Stimulated activated naive B cell treated with anti-CD40 and anti-IgM and Interleukin-4, amounts not matched to agents 10 μg/mL and 1 μg/mL and 100 μg/mL, for 72 hours (primary cell): ENCODE data around the gene ARHGAP35.
"Not testable (repeated sequence)": the region's sequence is repeated elsewhere in the genome, so short reads cannot be mapped to it uniquely, and the experiment has no call there.

ENCODE experiments used
- ATAC-seq, 2 donors: fragments of 150-1000 bp; cut with Tn5 transposase; replicated peaks; 2 replicates each; pipeline ENCODE4 v1.10.0; 2021; ENCODE audit warnings: moderate library complexity in 1 of 2
- DNase-seq: peaks from one replicate; pipeline ENCODE4 v3.0.0; 2021
- H3K27ac Mint-ChIP-seq: one replicate; pipeline ENCODE4 v1.8.0; 2022; ENCODE audit warnings: mild to moderate bottlenecking, mixed read lengths
- H3K27me3 Mint-ChIP-seq, 2 donors: one replicate each; pipeline ENCODE4 v1.8.0; 2022; ENCODE audit warnings: mixed read lengths in 2 of 2
- H3K36me3 Mint-ChIP-seq, 2 donors: one replicate each; pipeline ENCODE4 v1.8.0; 2022; ENCODE audit warnings: mixed read lengths in 2 of 2, mild to moderate bottlenecking in 1 of 2
- H3K4me1 Mint-ChIP-seq, 2 donors: one replicate each; pipeline ENCODE4 v1.8.0; 2022; ENCODE audit warnings: mixed read lengths in 2 of 2, mild to moderate bottlenecking in 1 of 2
- H3K4me3 Mint-ChIP-seq, 2 donors: one replicate each; pipeline ENCODE4 v1.8.0; 2022; ENCODE audit warnings: mild to moderate bottlenecking in 2 of 2, mixed read lengths in 2 of 2, moderate library complexity in 1 of 2
- H3K9me3 Mint-ChIP-seq, 2 donors: one replicate each; pipeline ENCODE4 v1.8.0; 2022; ENCODE audit warnings: mixed read lengths in 2 of 2, mild to moderate bottlenecking in 1 of 2

ARHGAP35 gene

DNA sequence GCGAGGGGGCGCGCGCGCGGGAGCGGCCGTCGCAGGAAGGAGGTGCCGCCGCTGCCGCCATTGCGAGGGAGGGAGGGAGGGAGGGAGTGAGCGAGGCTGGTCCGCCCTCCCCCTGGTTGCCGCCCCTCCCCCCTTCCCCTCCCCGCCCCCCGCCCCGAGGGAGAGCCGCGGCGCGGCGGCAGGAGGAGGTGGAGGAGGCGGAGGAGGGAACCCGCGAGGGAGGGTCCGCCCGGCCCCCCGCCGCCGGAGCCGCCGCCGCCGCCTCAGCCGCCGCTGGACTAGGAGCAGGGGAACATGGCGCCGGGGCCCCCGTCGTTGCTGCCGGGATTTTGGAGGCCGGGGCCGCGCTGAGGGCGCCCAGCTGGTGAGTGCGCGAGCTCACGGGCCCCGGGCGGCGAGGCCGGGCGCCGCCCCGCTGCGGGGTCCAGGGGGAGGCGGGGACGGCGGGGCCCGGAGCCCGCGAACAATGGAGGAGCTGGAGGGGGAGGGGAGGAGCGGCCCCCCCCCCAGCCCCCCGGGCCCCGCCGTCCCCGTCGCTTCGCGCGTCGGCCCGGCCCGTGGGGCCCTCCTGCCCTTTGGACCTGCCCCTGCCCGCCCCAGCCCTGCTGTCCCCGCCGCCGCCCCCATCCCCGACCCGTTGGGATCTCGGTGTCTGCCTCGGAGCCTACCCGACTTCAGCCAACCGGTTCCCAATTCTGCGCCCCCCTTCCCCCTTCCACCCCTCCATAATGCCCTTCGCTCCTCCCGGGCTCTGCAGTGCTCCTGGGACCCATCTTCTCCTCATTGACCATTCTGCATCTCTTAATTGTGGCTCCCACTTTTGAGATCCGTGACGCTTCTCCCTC, at the start of gene ARHGAP35:
ARHGAP35 (plus strand) TSS at position 152 of the 845 bp plus-strand sequence. CDS start 57,679 bp downstream, outside the sequence.
- Mint-ChIP-seq H3K4me3 (peak within 1 kb of the TSS; percentile 90 to 94), H3K36me3 (peaks cover 10 to 12% of the 10 kb centered on the region in 2 donors), H3K27ac (peak within 1 kb of the TSS; percentile 99), H3K9me3 (peaks cover 3 to 4% of the 10 kb centered on the region in 2 donors), H3K4me1 (peaks cover 18 to 24% of the 10 kb centered on the region in 2 donors), H3K27me3 (no peaks in the 10 kb centered on the region)
- peak; percentile 1 to 4 for ATAC-seq
- DNase-seq: no peak

GRCh38 chr19:46812977-46813838, 47.6 kb upstream of the ARHGAP35 start:
- Mint-ChIP-seq H3K9me3 (no peaks in the 10 kb centered on the region), H3K27me3 (no peaks in the 10 kb centered on the region), H3K27ac (no peak overlapping the region), H3K36me3 (no peaks in the 10 kb centered on the region), H3K4me3 (no peak overlapping the region), H3K4me1 (peaks cover 0 to 3% of the 10 kb centered on the region in 2 donors)
- DNase-seq: no peak
- no peak for ATAC-seq

DNA sequence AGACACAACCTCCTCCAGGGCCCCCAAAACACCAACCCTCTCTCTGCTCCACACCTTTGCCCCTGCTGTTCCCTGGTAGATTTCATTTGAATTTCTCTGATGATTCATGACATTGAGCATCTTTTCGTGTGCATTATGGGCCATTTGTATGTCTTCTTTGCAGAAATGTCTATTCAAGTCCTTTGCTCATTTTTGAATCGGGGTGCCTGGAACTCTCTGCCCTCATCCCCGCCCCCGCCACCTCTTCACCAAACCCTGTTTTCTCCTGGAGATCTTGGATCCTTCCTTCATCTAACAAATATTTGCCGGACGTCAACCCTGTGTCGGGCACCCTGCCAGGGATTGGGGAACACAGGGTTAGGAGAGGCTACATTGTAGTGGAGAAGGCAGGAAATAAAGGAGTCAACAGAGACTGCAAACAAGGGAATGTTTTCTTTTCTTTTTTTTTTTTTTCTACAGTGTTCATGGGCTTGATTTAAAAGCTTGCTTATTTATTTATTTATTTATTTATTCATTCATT, 46.9 kb upstream of the ARHGAP35 start:
- H3K27me3 Mint-ChIP-seq: no peaks in the 10 kb centered on the region
- ATAC-seq (no peak), DNase-seq (no peak)
- no peak overlapping the region for H3K27ac Mint-ChIP-seq
- no peak overlapping the region for H3K4me3 Mint-ChIP-seq
- H3K9me3 Mint-ChIP-seq: no peaks in the 10 kb centered on the region
- no peaks in the 10 kb centered on the region for H3K36me3 Mint-ChIP-seq
- H3K4me1 Mint-ChIP-seq: peaks cover 0 to 3% of the 10 kb centered on the region in 2 donors

GRCh38 chr19:46815833-46816627, 44.8 kb upstream of the ARHGAP35 start:
- H3K36me3 Mint-ChIP-seq: no peaks in the 10 kb centered on the region
- no peak overlapping the region for H3K4me3 Mint-ChIP-seq
- ATAC-seq (no peak), DNase-seq (no peak)
- H3K9me3 Mint-ChIP-seq: no peaks in the 10 kb centered on the region
- no peak overlapping the region for H3K27ac Mint-ChIP-seq
- H3K4me1 Mint-ChIP-seq: peaks cover 12 to 15% of the 10 kb centered on the region in 2 donors
- no peaks in the 10 kb centered on the region for H3K27me3 Mint-ChIP-seq

DNA sequence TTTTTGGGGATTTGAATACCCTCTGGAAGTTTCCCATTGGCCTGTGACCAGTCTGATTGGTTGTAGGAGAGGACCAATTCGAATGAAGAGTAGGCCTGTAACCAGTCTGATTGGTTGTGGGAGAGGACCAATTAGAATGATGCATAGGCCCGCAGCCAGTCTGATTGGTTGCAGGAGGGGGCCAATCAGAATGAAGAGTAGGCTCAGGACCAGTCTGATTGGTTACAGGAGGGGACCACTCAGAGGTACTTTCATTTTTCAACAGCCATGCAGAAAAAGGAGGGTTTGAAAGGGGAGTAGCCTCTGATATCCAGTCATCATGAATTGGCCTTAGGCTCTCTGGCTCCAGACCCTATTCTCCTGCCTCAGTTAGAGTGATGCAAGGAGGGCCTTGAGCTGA, 42.0 kb upstream of the ARHGAP35 start:
- ATAC-seq (no peak), DNase-seq (no peak)
- no peak overlapping the region for H3K4me3 Mint-ChIP-seq

GRCh38 chr19:46821512-46822409, 39.0 kb upstream of the ARHGAP35 start:
- Mint-ChIP-seq H3K4me1 (peaks cover 35 to 51% of the 10 kb centered on the region in 2 donors), H3K27ac (peak overlapping the region; percentile 75), H3K9me3 (peaks cover 0 to 3% of the 10 kb centered on the region in 2 donors), H3K27me3 (no peaks in the 10 kb centered on the region), H3K36me3 (no peaks in the 10 kb centered on the region), H3K4me3 (peak overlapping the region; percentile 29 to 57)
- peak; percentile 63 to 67 for ATAC-seq
- DNase-seq: peak; percentile 53

More for the DNA sequence above, 42.0 kb upstream of the ARHGAP35 start:
- Mint-ChIP-seq H3K4me1 (peaks cover 21 to 31% of the 10 kb centered on the region in 2 donors), H3K27ac (peak overlapping the region; percentile 31), H3K27me3 (no peaks in the 10 kb centered on the region), H3K9me3 (no peaks in the 10 kb centered on the region), H3K36me3 (no peaks in the 10 kb centered on the region)

DNA sequence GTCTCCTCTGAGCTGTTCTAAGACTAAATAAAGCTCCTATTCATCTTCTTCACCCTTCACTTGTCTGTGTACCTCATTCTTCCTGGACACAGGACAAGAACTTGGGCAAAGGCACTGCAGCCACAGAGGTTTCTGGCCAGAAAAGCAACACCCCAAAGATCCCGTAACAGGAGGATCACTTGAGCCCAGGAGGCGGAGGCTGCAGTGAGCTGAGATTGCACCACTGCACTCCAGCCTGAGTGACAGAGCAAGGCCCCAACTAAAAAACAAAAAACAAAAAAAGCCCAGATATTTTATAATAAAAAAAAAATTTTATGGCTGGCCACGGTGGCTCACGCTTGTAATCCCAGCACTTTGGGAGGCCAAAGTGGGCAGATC, 38.4 kb upstream of the ARHGAP35 start:
- H3K4me1 Mint-ChIP-seq: peaks cover 35 to 51% of the 10 kb centered on the region in 2 donors

GRCh38 chr19:46823049-46823448, 37.7 kb upstream of the ARHGAP35 start:
- H3K36me3 Mint-ChIP-seq: no peaks in the 10 kb centered on the region
- H3K4me1 Mint-ChIP-seq: peaks cover 35 to 51% of the 10 kb centered on the region in 2 donors
- H3K27ac Mint-ChIP-seq: no peak overlapping the region
- H3K4me3 Mint-ChIP-seq: no peak overlapping the region
- ATAC-seq (no peak), DNase-seq (no peak)
- peaks cover 0 to 3% of the 10 kb centered on the region in 2 donors for H3K9me3 Mint-ChIP-seq
- H3K27me3 Mint-ChIP-seq: no peaks in the 10 kb centered on the region

More for the DNA sequence above, 38.4 kb upstream of the ARHGAP35 start:
- not testable (repeated sequence) for H3K9me3 Mint-ChIP-seq, DNase-seq, H3K36me3 Mint-ChIP-seq, ATAC-seq, H3K27me3 Mint-ChIP-seq
- Mint-ChIP-seq H3K27ac (peak overlapping the region; percentile 75), H3K4me3 (peak overlapping the region in 1 of 2 donors; percentile 57)

- DNase-seq (peak; percentile 16), ATAC-seq (peak; percentile 33 to 43)
- no peaks in the 10 kb centered on the region for H3K27me3 Mint-ChIP-seq
- H3K36me3 Mint-ChIP-seq: no peaks in the 10 kb centered on the region
- H3K4me3 Mint-ChIP-seq: peak overlapping the region; percentile 51 to 76
- peaks cover 0 to 3% of the 10 kb centered on the region in 2 donors for H3K9me3 Mint-ChIP-seq
- peaks cover 31 to 45% of the 10 kb centered on the region in 2 donors for H3K4me1 Mint-ChIP-seq
- H3K27ac Mint-ChIP-seq: peak overlapping the region; percentile 91
Measured at GRCh38 chr19:46824890-46825730, 35.7 kb upstream of the ARHGAP35 start.

GRCh38 chr19:46825731-46826055, 35.1 kb upstream of the ARHGAP35 start:
- ATAC-seq (no peak), DNase-seq (no peak)
- Mint-ChIP-seq H3K9me3 (peaks cover under 1 to 3% of the 10 kb centered on the region in 2 donors), H3K27ac (no peak overlapping the region), H3K36me3 (no peaks in the 10 kb centered on the region), H3K4me1 (peaks cover 28 to 40% of the 10 kb centered on the region in 2 donors), H3K27me3 (no peaks in the 10 kb centered on the region), H3K4me3 (no peak overlapping the region)

- H3K9me3 Mint-ChIP-seq: peaks cover 4 to 7% of the 10 kb centered on the region in 2 donors
- H3K4me1 Mint-ChIP-seq: peaks cover 17 to 21% of the 10 kb centered on the region in 2 donors
- H3K27me3 Mint-ChIP-seq: no peaks in the 10 kb centered on the region
- H3K36me3 Mint-ChIP-seq: no peaks in the 10 kb centered on the region
- H3K4me3 Mint-ChIP-seq: no peak overlapping the region
- DNase-seq: no peak
- no peak for ATAC-seq
- no peak overlapping the region for H3K27ac Mint-ChIP-seq
Measured at GRCh38 chr19:46828484-46828883, 32.3 kb upstream of the ARHGAP35 start.

DNA sequence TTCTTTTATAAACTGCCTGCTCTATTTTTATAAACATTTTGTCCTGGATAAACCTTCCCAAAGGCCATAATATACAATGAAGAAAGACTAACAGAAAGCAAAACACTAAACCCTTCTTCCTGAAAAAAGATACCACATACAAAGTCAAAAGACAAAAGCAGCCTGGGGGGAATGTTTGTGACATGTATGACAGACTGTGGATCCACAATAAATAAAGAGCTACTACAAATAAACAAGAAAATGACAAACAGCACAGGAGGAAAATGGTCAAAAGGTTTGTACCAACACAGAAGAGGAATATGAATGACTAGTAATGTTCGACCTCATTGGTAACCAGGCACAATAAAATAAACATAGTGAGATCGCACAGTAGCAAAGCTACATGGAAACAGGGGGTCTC, 29.9 kb upstream of the ARHGAP35 start:
- peaks cover 0 to 3% of the 10 kb centered on the region in 2 donors for H3K36me3 Mint-ChIP-seq
- H3K27me3 Mint-ChIP-seq: no peaks in the 10 kb centered on the region
- ATAC-seq (no peak), DNase-seq (no peak)
- peaks cover 0 to 3% of the 10 kb centered on the region in 2 donors for H3K4me1 Mint-ChIP-seq
- H3K9me3 Mint-ChIP-seq: peaks cover 3 to 4% of the 10 kb centered on the region in 2 donors
- H3K4me3 Mint-ChIP-seq: no peak overlapping the region
- H3K27ac Mint-ChIP-seq: no peak overlapping the region
